HepG2 (cell line): ENCODE results near the gene TMEM14A. TPM values are rescaled to one million over a fixed set of nuclear protein-coding genes. Genes with fewer than 3 reads are reported as not detected.

Experiments used
- ARHGAP35 ChIP-seq: sonication (generic); formaldehyde crosslinking; IDR thresholded peaks from 2 replicates; pipeline ENCODE4 v1.9.0; 2022; ENCODE audit warnings: mild to moderate bottlenecking, inconsistent platforms, moderate library complexity, missing genetic modification reagents, borderline replicate concordance
- ATM ChIP-seq: fragments of 450-650 bp; IDR thresholded peaks from 2 replicates; pipeline ENCODE4 v1.7.1; 2017; ENCODE audit warnings: mild to moderate bottlenecking, borderline replicate concordance
- CBFB ChIP-seq: sonication (generic); formaldehyde crosslinking; IDR thresholded peaks from 2 replicates; pipeline ENCODE4 v1.4.0; 2020; ENCODE audit warnings: missing genetic modification reagents
- CREB1 ChIP-seq, 2 experiments: fragments of 450-650 bp in 1 of 2; IDR thresholded peaks; 2 replicates each; pipeline ENCODE4 v1.6.1; 2016 to 2017; ENCODE audit warnings: control low read depth in 1 of 2, mild to moderate bottlenecking in 1 of 2, missing compliant biosample characterization in 1 of 2, missing genetic modification characterization in 1 of 2
- ELF1 ChIP-seq: sonication (generic); formaldehyde crosslinking; IDR thresholded peaks from 2 replicates; pipeline ENCODE4 v1.4.0; 2020; ENCODE audit warnings: missing genetic modification reagents
- PCBP1 ChIP-seq: fragments of 200-400 bp; formaldehyde crosslinking; IDR thresholded peaks from 2 replicates; pipeline ENCODE4 v1.6.1; 2017; ENCODE audit warnings: mild to moderate bottlenecking, low read depth, low read length, borderline replicate concordance
- SMC3 ChIP-seq: IDR thresholded peaks from 2 replicates; pipeline ENCODE4 v1.6.1; 2011; ENCODE audit warnings: low read length, improper control_type of control experiment
- TERF1 ChIP-seq: sonication (generic); formaldehyde crosslinking; IDR thresholded peaks from 2 replicates; pipeline ENCODE4 v1.8.0; 2022; ENCODE audit warnings: mild to moderate bottlenecking, missing genetic modification reagents, moderate library complexity
- TP53 ChIP-seq: sonication (generic); formaldehyde crosslinking; conservative IDR thresholded peaks from 2 replicates; pipeline ENCODE4 v1.4.0; 2020; ENCODE audit warnings: missing genetic modification reagents
- TRIM24 ChIP-seq: sonication (generic); formaldehyde crosslinking; IDR thresholded peaks from 2 replicates; pipeline ENCODE4 v1.8.0; 2022; ENCODE audit warnings: mild to moderate bottlenecking, missing genetic modification reagents
- ZFAT ChIP-seq: sonication (generic); formaldehyde crosslinking; conservative IDR thresholded peaks from 2 replicates; pipeline ENCODE4 v1.8.1; 2023; ENCODE audit warnings: missing genetic modification reagents, inconsistent platforms
- ZMYM4 ChIP-seq: sonication (generic); formaldehyde crosslinking; IDR thresholded peaks from 2 replicates; pipeline ENCODE4 v1.8.1; 2023; ENCODE audit warnings: mild to moderate bottlenecking, missing genetic modification reagents
- ZNF101 ChIP-seq: sonication (generic); formaldehyde crosslinking; IDR thresholded peaks from 2 replicates; pipeline ENCODE4 v1.4.0; 2020; ENCODE audit warnings: mild to moderate bottlenecking, low read depth, missing genetic modification reagents, borderline replicate concordance
- ZNF263 ChIP-seq: sonication (generic); formaldehyde crosslinking; IDR thresholded peaks from 2 replicates; pipeline ENCODE4 v1.4.0; 2020; ENCODE audit warnings: missing genetic modification reagents
- ZNF431 ChIP-seq: sonication (generic); formaldehyde crosslinking; IDR thresholded peaks from 2 replicates; pipeline ENCODE4 v1.9.0; 2022; ENCODE audit warnings: missing genetic modification reagents, low read depth, mild to moderate bottlenecking, borderline replicate concordance
- ZNF605 ChIP-seq: sonication (generic); formaldehyde crosslinking; IDR thresholded peaks from 2 replicates; pipeline ENCODE4 v1.8.0; 2022; ENCODE audit warnings: mild to moderate bottlenecking, missing genetic modification reagents
- ZNF614 ChIP-seq: IDR thresholded peaks from 2 replicates; pipeline ENCODE4 v1.6.1; 2018; ENCODE audit warnings: missing biosample characterization, missing genetic modification reagents, inconsistent platforms, borderline replicate concordance
- ZNF747 ChIP-seq: sonication (generic); formaldehyde crosslinking; IDR thresholded peaks from 2 replicates; pipeline ENCODE4 v1.8.1; 2023; ENCODE audit warnings: missing genetic modification reagents, mild to moderate bottlenecking, borderline replicate concordance
- ZNF775 ChIP-seq: sonication (generic); formaldehyde crosslinking; IDR thresholded peaks from 2 replicates; pipeline ENCODE4 v1.4.0; 2020; ENCODE audit warnings: missing genetic modification reagents, mild to moderate bottlenecking, moderate library complexity, borderline replicate concordance
- ZXDC ChIP-seq: sonication (generic); formaldehyde crosslinking; IDR thresholded peaks from 2 replicates; pipeline ENCODE4 v1.5.0; 2020; ENCODE audit warnings: mild to moderate bottlenecking, missing genetic modification reagents
- polyA plus RNA-seq, 8 experiments: library from polyadenylated mRNA; depleted of rRNA in 3 of 8; stranded (reverse) in 7 of 8; unstranded in 1 of 8; fragments of >200 nt; fragmentation: Illumina TruSeq in 4 of 8; extraction: Trizol in 4 of 8; gene quantifications; 2 replicates each; pipeline versions ENCODE4 v1.2.1 to v1.2.3, GENCODE V29; 2011 to 2016; ENCODE audit warnings: low read depth in 4 of 8, missing spikeins in 1 of 8, mixed read lengths in 1 of 8; ENCODE audit not compliant: insufficient read depth in 1 of 8
- total RNA-seq, 5 experiments: library from RNA; depleted of rRNA; stranded (reverse); fragments of >200 nt; fragmentation: Illumina TruSeq; extraction: Trizol; gene quantifications; 2 replicates each; pipeline ENCODE4 v1.2.3, GENCODE V29; 2016; ENCODE audit warnings: low read depth in 1 of 5
- TF ChIP-seq, protein P1 (sequence below): sonication (generic); formaldehyde crosslinking; conservative IDR thresholded peaks from 2 replicates; pipeline ENCODE4 v1.4.0; 2020; ENCODE audit warnings: missing genetic modification reagents
- TF ChIP-seq, protein P2 (sequence below): sonication (generic); formaldehyde crosslinking; IDR thresholded peaks from 2 replicates; pipeline ENCODE4 v1.4.0; 2020; ENCODE audit warnings: missing genetic modification reagents, borderline replicate concordance

The TMEM14A gene
- total and polyA plus RNA-seq, 2 of the 13 experiments (the other 11 are each of a cell fraction or from before 2014, with no cell fraction given): 24.6 to 73.7 TPM

- TF ChIP-seq, protein P1, sequence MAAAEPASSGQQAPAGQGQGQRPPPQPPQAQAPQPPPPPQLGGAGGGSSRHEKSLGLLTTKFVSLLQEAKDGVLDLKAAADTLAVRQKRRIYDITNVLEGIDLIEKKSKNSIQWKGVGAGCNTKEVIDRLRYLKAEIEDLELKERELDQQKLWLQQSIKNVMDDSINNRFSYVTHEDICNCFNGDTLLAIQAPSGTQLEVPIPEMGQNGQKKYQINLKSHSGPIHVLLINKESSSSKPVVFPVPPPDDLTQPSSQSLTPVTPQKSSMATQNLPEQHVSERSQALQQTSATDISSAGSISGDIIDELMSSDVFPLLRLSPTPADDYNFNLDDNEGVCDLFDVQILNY: no peak
- TF ChIP-seq CBFB (CRISPR knock-in tag) (peak; percentile 56; the same call in 1 of the 2 replicates), ZXDC (no peak), ZNF614 (CRISPR knock-in tag) (0 out of 2 replicates have a peak, but pooled peaks have one; percentile 73), TERF1 (CRISPR knock-in tag) (no peak), ELF1 (CRISPR knock-in tag) (peak; percentile 62; the same call in 1 of the 2 replicates), ARHGAP35 (CRISPR knock-in tag) (no peak; the same call in 1 of the 2 replicates), ZNF747 (CRISPR knock-in tag) (no peak), ZMYM4 (CRISPR knock-in tag) (peak; percentile 100), ZNF775 (no peak), ZFAT (CRISPR knock-in tag) (no peak), ATM (no peak), ZNF605 (peak; percentile 46), ZNF431 (CRISPR knock-in tag) (no peak), SMC3 (no peak), TP53 (CRISPR knock-in tag) (no peak), PCBP1 (peak; percentile 84; the same call in 1 of the 2 replicates), ZNF101 (no peak), ZNF263 (CRISPR knock-in tag) (no peak; the same call in 1 of the 2 replicates), TRIM24 (CRISPR knock-in tag) (no peak), CREB1 (IDR thresholded peaks at IDR 0.05) (peak; percentile 44), CREB1 (CRISPR knock-in tag; IDR thresholded peaks at IDR 0.05) (peak; percentile 87)
- TF ChIP-seq, protein P2, sequence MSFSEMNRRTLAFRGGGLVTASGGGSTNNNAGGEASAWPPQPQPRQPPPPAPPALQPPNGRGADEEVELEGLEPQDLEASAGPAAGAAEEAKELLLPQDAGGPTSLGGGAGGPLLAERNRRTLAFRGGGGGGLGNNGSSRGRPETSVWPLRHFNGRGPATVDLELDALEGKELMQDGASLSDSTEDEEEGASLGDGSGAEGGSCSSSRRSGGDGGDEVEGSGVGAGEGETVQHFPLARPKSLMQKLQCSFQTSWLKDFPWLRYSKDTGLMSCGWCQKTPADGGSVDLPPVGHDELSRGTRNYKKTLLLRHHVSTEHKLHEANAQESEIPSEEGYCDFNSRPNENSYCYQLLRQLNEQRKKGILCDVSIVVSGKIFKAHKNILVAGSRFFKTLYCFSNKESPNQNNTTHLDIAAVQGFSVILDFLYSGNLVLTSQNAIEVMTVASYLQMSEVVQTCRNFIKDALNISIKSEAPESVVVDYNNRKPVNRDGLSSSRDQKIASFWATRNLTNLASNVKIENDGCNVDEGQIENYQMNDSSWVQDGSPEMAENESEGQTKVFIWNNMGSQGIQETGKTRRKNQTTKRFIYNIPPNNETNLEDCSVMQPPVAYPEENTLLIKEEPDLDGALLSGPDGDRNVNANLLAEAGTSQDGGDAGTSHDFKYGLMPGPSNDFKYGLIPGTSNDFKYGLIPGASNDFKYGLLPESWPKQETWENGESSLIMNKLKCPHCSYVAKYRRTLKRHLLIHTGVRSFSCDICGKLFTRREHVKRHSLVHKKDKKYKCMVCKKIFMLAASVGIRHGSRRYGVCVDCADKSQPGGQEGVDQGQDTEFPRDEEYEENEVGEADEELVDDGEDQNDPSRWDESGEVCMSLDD: peak; percentile 38; the same call in 1 of the 2 replicates
These were observed 6.5 kb upstream of the TMEM14A start (continued) for GRCh38 chr6:52664186-52664990.
